Stimulated activated CD4-positive, alpha-beta T cell treated with anti-CD3 and anti-CD28 coated beads, Interleukin-12 subunit alpha, Interleukin-12 subunit beta, amount 100 ng/mL, for 4 hours (primary cell): ENCODE data around the gene LPCAT3.
"Not testable (repeated sequence)": the region's sequence is repeated elsewhere in the genome, so short reads cannot be mapped to it uniquely, and the experiment has no call there.

ENCODE experiments used
- DNase-seq: peaks from one replicate; pipeline ENCODE4 v3.0.0-alpha.2; 2020

LPCAT3 gene

DNA sequence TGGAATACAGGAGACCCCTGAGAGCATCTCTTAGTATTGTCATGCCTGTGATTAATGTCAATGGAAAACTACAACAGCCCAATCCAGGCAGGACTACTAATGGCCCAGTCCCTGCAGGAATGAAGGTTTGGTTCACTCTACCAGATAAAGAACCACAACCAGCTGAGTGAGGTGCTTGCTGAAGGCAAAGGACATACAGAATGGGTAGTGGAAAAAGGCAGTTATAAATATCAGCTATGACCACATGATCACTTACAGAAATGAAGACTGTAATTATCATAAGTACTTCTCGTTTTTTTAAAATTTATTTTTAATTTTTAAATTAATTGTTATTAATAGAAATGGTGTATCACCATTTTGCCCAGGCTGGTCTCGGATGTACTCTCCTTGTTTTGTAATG, 17.2 kb upstream of the LPCAT3 start:
- DNase-seq: no peak

DNA sequence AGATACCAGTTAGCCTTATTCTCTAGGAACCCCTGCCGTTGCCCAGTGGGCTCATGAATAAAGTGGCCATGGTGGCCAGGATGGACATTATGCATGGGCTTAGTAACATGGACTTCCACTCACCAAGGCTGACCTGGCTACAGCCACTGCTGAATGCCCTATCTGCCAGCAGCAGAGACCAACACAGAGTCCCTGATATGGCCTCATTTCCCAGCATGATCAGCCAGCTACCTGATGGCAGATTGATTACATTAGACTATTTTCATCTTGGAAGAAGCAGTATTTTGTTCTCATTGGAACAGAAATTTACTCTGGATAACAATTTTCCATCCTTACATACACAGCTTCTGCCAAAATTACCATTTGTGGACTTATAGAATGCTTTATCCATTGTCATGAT, 16.2 kb upstream of the LPCAT3 start:
- DNase-seq: no peak

DNA sequence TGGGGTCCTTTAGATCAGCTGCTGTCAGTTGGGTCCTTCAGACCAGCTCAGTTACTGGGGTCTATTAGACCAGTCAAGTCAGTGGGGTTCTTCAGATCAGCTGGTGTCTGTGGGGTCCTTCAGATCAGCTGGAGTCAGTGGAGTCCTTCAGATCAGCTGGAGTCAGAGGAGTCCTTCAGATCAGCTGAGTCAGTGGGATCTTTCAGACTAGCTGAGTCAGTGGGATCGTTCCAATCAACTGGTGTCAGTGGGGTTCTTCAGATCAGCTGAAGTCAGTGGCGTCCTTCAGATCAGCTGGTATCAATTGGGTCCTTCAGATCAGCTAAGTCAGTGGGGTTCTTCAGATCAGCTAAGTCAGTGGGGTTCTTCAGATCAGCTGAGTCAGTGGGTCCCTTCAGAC, 14.7 kb upstream of the LPCAT3 start:
- no peak for DNase-seq

DNA sequence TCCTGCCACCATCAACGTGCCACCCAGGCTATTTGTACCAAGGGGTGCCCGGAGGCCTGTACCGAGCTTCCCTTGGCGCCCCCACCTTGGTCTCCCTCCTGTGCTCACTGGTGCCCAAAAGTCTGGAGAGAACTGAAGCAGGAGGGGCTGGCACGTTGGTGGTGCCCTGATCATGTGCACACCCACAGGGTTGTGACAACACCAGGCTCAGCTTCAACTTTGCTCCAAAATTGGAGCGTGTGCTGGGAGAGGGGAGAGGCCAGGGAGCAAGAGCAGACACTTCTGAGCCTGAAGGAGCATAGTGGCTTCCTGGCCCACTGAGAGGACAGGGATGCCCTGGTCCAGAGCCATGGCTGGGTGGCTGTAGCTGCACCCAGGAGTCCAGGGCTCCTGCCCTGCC, 13.0 kb upstream of the LPCAT3 start:
- DNase-seq: no peak

DNA sequence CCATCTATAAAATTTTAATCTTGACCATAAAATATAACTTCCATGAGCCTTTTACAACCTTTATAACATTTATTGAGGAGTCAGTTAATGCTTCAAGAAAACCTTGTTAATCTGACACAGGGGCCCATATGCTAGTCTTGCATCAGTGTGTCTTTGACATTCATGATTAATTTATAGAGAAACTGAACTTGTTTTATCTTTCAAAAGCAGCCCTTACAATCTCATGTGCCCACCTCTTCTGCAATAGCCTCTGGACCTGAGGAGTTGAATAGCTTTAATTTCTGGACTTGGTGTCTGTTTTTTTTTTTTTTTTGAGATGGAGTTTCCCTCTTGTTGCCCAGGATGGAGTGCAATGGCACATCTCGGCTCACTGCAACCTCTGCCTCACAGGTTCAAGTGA, 8.6 kb upstream of the LPCAT3 start:
- DNase-seq: no peak

DNA sequence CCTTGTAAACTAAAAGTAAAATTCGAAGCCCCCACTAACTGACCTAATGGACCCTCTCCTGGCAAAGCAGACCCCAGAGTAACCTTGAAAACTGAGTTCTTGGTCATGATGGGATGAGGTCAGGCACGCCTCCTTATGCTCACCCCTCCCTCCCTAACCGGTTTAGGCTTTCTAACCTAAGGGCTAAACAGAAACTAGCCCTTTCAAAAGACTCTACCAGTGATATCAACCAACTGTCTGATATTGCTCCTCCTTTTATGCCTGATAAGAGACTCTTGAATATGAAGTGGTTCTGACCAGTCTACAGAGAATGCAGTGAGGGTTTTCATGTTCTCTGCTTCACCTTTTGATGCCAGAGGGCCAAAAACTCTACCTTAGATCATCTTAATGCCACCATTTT, 4.8 kb upstream of the LPCAT3 start:
- no peak for DNase-seq

DNA sequence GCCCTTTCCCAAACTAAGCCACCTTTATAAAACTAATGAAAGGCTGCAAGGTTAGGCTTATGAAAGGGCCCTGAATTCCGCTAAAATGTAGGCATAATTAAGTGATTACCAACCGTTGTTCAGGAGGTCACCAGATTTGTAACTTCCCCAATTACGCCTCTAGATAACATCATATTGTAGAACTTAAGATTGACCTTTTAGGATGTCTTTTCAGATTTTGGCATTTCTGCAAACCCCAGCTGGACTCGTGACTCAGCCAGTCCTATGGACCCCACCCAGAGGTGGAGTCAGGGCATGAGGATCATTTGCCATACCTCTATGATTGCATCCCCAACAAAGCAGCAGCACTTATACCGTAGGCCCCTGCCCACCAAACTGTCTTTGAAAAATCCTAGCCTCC, 3.7 kb upstream of the LPCAT3 start:
- no peak for DNase-seq

DNA sequence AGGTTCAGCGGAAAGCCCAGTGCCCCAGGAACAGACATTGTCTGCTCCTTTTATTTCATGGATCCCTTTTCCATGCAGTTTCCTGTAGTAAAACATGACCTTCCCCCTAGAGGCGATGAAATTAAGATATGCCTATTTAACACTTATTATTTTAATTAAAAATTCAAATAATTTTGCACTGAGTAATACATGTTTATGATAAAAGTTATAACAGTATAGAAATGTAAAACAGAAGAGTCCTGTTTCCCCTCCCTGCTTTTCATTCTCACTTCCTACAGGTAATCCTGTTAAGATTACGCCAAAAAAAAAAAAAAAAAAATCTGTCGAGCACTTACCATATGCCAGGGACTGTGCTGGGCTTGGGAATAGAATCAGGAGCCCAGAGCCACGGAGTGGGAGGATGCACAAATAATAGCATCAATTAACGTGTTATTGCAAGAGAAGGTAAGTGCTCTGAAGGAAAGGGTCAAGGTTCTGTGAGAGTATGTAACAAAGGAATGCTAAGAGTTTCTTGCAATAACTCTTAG, 830 bp upstream of the LPCAT3 start:
- DNase-seq: no peak

DNA sequence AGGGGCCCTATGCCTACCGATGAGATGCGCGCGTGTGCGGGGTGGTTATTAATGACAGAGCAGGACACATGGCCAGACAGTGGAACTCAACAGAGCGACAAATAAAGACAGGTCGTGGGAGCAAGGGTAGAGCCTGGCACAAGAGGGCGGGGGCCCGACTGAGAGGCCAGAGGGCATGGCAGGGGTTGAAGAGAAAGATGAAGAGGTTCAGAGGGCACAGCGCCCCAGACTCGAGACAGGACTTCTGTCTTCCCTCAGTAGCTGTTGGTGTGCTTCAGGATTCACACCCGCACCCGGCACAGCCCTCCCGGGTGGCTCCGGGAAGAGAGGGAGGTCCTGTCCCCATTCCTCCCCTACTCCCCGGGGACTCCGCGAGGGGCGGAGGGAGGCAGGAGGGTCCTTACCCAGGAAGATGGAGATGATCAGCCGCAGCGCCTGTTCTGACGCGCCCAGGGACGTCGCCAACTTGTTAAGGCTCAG, 366 bp downstream of the LPCAT3 start:
- DNase-seq: no peak

DNA sequence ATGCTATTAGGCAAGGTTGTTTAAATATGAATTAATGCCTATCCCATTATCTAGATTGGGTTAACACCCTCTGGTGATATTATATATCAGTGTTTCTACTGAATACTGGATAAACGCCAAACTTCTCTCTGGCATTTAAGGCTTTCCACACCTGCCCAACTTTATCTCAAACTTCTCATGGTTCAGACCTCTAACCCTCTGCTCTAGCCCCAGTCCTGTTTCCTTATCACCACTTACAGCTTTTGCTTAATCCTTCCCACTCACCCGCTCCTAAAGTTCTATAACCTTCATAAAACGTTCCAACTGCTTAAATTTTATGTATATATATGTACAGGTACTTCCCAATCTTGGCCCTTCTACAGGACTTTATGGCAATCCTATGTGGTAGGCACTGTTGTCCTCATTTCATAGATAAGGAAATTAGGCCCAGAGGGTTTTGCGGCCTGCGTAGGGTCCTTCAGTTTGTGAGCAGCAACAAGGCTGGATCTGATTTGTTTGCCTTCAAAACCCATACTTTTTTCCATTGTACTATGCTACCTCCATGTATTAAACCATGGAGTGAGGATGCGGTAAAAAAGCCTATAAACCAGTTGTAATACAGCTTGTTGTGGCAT, 1.2 kb downstream of the LPCAT3 start:
- DNase-seq: no peak

DNA sequence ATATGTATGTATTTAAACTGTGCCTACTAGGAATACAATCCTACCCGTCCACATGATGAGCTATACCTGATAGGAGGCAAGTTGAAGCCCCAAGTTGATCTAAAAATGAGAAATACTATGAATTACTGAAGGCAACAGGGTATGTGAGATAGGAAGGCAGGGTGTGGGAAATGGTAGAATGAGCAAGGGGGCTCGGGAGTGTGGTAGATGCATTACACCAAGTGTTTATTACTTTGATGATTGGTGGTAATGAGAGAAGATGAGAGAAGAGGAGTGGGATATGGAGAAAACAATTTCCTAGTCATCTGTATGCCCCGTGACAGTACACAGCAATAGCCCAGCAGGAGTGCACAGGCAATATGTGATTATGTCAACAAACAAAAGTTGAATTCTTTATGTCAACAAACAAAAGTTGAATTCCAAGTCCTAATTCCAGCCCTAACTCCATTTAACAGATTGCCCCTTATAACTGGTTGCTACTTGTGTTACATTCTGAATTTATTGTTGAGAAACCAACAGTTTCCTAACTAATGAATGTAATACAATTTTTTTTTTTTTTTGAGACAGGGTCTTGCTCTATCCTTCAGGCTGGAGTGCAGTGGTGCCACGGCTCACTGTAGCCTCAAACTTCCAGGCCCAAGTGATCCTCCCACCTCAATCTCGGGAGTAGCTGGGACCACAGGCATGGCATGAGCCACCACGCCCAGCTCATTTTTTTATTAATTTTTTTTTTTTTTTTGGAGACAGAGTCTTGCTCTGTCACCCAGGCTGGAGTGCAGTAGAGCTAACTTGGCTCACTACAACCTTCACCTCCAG, 2.5 kb downstream of the LPCAT3 start:
- DNase-seq: no peak

DNA sequence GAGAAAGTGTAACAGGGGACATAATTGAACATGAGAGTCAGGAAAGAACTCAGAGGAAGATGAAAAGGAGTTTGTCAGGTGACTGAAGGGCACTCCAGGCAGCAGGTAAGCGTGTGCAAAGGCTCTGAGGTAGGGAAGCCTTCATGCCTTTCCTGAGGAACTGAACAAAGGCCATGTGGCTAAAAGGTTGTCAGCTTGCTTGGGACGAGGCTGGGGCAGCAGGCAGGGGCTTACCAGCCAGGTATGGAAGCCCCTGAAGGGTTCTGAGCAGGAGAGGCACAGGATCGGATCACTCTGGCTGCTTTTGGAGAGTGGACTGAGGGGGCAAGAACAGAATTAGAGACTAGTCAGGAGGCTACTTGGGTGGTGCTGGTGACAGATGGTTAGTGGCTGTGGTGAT, 5.2 kb downstream of the LPCAT3 start:
- no peak for DNase-seq

DNA sequence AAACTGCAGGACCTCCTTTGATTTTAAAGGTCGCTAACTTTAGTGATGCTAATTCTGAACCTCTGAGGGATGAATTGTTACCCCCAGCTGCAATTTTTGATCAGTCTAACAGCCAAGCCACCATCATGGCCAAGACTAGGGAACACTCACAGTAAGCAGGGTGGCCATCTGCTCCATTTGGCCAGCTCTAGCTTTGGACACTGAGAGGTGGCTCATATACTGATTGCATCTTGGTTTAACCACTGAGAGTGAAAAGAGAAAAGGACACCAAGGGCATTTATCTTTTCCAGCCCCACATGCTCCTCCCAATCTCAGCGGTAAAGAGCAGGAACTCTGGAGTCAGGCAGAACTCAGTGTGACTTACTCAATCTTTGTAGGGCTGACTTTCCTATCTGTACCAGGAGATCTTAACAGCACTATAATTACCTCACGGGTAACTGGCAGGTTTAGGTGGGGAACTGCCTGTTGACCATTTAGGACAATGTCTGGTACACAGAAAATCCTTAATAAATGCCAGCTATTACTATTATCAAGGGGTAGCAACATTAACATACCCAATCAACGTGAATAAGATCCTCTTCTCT, 6.2 kb downstream of the LPCAT3 start:
- DNase-seq: no peak

DNA sequence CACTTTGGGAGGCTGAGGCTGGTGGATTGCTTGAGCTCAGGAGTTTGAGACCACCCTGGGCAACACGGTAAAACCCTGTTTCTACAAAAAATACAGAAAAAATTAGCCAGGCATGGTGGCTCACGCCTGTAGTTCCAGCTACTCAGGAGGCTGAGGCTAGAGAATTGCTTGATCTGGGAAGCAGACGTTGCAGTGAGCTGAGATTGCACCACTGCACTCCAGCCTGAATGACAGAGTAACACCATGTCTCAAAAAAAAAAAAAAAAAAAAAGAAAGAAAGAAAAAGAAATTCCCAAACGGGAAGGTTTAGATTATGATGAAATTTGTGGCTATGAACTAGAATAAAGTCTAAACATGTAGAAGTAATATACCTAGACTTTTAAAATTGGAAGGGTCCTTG, 6.9 kb downstream of the LPCAT3 start:
- DNase-seq: not testable (repeated sequence)

DNA sequence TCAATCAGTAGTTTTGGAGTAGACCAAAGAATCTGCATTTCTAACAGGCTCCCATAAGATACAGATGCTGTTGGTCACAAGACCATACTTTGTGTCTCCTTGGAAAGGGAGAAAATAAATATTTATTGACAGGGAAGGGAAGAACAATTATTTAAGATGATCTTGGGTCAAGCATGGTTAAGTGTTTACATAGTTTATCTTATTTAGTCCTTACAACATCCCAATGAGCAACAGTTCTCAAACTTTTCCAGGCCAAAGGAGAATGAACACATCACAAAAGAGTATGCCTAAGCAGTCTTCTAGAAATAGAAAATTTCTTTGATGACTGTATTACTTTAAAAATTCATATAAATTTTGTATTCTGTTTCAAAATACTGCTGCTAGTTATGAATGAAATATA, 8.8 kb downstream of the LPCAT3 start:
- DNase-seq: no peak

DNA sequence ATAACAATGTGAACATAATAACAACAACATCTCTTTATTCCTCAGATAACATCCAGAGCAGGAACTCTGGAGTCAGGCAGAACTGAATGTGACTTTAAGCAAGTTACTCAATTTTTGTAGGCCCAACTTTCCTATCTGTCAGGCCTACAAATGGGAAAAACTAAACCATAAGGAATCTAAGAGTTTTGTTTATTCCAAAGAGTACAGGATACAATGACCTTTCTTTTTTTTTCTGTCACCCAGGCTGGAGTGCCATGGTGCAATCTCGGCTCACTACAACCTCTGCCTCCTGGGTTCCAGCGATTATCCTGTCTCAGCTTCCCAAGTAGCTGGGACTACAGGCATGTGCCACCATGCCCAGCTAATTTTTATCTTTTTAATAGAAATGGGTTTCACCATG, 9.4 kb downstream of the LPCAT3 start:
- no peak for DNase-seq

DNA sequence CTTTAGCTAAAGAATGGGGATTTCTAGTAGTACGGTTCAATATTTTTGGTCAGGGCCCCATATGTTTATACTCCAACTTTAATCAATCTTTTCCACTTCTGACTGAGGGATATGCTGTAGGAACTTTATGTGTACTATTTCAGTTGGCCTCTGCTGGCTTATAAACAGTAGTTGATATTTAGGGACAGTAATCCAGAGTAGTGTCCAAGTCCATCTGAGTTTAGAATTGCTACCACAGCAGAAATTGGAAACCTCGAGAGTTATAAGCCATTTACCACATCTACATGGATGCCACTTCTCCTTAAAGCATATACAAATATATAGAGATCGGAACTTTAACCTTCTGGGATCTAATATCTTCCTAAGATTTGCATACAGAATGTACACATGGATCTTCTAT, 11.6 kb downstream of the LPCAT3 start:
- no peak for DNase-seq

DNA sequence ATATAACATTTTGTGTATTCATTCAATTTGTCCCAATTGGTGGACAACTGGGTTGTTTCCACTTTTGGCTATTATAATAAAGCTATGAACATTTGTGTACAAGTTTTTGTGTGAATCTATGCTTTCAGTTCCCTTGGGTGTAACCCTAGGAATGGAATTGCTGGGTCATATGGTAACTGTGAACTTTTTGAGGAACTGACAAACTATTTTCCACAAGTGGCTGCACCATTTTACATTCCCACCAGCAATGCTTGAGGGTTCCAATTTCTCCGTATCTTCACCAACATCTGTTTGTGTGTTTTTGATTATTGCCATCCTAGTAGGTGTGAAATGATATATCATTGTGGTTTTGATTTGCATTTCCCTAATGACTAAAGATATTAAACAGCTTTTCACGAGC, 13.0 kb downstream of the LPCAT3 start:
- no peak for DNase-seq

DNA sequence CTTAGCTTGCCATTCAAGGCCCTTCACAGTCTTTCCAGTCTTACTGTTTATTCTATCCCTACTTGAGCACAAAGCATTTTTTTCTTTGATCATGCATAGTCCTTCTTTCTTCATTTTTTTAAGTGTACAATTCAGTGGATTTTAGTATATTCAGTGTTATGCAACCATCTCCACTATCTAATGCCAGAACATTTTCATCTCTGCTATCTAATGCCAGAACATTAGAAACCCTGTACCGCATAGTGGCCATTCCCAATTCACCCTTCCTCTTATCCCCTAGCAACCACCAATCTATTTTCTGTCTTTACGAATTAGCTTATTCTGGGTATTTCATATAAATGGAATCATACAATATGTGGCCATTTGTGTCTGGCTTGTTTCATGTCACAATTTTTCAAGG, 13.4 kb downstream of the LPCAT3 start:
- DNase-seq: no peak

DNA sequence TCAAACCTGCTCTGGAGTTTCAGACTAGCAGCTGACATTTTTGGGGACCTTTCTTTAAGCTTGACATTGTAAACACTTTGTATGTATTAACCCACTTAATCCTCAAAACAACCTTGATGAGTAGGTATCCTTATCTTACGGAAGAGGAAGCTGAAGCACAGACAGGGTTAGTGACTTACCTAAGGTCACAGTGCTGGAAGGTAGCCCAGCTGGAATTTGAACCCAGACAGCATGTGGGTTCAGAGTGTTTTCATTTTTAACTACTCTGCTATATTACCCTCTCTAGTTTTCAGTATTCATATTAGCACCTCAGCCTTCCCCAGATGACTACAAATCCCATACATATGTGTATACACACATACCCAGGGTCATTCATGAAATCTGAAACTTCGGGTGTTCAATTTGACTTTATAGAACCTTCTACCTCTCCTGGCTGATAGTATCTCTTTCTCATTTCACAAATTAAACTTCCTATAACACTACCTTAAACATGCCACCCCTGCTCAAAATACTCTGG, 13.9 kb downstream of the LPCAT3 start:
- no peak for DNase-seq

DNA sequence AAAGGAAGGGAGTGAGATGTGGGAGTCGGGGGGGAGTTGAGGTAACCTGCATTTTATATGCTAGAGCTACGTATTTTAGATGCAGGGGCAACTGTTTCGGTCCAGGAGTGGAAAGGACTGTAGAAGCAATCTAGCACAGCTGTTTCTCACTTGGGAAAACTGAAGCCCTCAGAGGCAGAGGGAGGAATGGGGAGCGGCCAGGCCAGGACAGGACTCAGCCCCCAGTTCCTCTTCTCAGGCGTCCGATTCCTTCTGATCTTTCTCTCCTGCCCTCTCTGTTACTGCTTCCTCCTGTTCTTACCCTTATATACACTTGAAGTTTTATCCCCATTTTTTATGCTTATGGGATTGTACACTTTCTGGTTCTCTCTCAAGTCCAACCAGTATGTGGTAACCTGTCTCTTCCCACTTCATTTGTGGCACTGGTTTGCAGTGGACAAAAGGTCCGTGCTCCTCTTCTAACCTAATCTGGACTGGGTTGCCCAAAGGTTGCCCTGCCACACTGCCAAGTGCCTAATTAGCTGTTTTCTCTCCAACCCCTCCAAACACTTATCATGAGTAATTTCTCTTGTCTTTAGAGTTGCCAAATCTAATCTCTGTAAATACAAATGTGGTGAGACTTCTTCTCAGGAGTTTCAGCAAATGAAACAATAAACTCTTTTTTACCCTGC, 16.2 kb downstream of the LPCAT3 start:
- no peak for DNase-seq

DNA sequence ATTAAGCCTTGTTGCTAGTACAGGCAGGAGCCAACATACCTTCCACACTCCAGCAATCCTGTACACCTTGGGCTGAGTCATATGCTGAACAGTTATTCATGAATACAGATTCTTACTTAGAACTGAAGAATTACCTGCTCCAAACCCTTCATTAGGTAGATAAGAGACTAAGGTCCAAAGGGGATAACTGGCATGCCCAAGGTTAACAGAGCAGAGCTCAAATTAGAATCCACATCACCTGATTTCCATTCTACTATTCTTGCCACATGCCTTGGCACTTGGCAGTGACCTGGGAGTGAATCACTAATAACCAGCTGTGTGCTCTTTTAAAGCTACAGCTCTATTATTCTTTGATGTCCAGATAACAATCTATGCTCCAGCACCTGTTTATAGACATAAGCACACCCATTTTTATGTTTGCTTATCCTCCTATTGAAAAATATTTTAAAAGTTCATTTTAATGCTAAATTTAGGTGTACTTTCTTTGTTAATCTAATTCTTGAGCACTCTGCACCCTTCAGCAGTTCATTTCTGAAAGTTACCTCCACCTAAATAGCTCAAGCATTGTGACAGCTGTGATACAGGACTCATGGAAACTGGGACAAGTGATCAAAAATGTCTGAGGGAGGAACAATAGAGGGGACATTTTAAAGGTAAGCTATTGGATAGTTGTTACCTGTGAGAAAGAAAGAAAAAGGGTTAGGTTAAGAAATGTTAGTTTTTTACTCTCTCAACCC, 19.4 kb downstream of the LPCAT3 start:
- DNase-seq: no peak

DNA sequence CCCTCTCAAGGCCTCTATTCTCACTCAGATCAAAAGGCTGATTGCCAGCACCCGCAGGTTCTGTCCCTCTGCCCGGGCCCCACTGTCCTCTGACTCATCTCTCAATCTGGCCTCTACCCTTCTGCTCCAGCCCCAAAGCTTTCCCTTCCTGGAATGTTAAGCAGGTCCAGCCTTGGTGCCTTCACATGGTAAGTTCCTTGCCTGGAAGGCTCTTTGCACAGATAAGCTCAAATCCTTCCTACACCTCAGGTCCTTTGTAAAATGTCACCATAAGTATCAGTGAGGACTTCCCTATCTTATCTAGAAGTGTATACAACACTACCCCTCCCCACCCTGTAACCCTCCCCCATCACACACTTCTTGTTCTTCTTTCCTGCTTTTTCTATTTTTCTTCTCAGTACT, 22.2 kb downstream of the LPCAT3 start:
- no peak for DNase-seq
